H1 (cell line): ENCODE measurements around the gene RPTOR. TPM values are rescaled to one million over a fixed set of nuclear protein-coding genes. Genes with fewer than 3 reads are reported as not detected.

Source experiments
- CTCF ChIA-PET: fragments of 300-600 bp; sonication (Branson Sonifier 250); formaldehyde crosslinking; loops from one replicate; lab custom pipeline; 2021; ENCODE audit not compliant: partially characterized antibody; lab: Charles Lee
- POLR2A ChIA-PET: fragments of 300-600 bp; sonication (Branson Sonifier 250); formaldehyde crosslinking; loops from one replicate; lab custom pipeline; 2021; ENCODE audit warnings: inconsistent platforms; ENCODE audit not compliant: partially characterized antibody; lab: Charles Lee
- DNase-seq, 2 experiments: peaks; one replicate each; pipeline versions ENCODE4 v3.0.0 to v3.0.0-alpha.2; 2010 to 2022; ENCODE audit warnings: low spot score in 2 of 2, low read depth in 1 of 2, mixed read lengths in 1 of 2
- FAIRE-seq: peaks from 2 replicates; lab custom pipeline; 2011; peaks lifted over from hg19 to GRCh38; lab: Jason Lieb, UNC
- H2AFZ ChIP-seq: 2 replicates; pipeline ENCODE4 v1.8.1; 2012; ENCODE audit warnings: low read length, inconsistent platforms
- H2AK5ac ChIP-seq: 2 replicates; pipeline ENCODE4 v1.6.1; 2013; ENCODE audit warnings: low read depth, low read length
- H2BK120ac ChIP-seq: replicated peaks from 2 replicates; pipeline ENCODE3; 2013; ENCODE audit warnings: low read depth, low read length, inconsistent platforms
- H2BK12ac ChIP-seq: 2 replicates; pipeline ENCODE4 v1.6.1; 2013; ENCODE audit warnings: low read depth, low read length
- H2BK15ac ChIP-seq: 2 replicates; pipeline ENCODE4 v1.6.1; 2013; ENCODE audit warnings: low read length
- H2BK20ac ChIP-seq: 2 replicates; pipeline ENCODE4 v1.6.1; 2013; ENCODE audit warnings: low read length
- H2BK5ac ChIP-seq: 2 replicates; pipeline ENCODE4 v1.6.1; 2013; ENCODE audit warnings: low read depth, low read length
- H3K14ac ChIP-seq: 2 replicates; pipeline ENCODE4 v1.6.1; 2013; ENCODE audit warnings: inconsistent platforms; ENCODE audit not compliant: insufficient read length
- H3K18ac ChIP-seq: 2 replicates; pipeline ENCODE4 v1.6.1; 2013; ENCODE audit warnings: low read length; ENCODE audit errors: extremely low read depth
- H3K23ac ChIP-seq: 2 replicates; pipeline ENCODE4 v1.6.1; 2013; ENCODE audit warnings: inconsistent platforms; ENCODE audit not compliant: insufficient read length
- H3K23me2 ChIP-seq: 2 replicates; pipeline ENCODE4 v1.6.1; 2013; ENCODE audit warnings: low read depth, low read length
- H3K27ac ChIP-seq: 2 replicates; pipeline ENCODE4 v1.6.1; 2011; ENCODE audit warnings: low read depth, low read length, inconsistent platforms
- H3K27me3 ChIP-seq, 4 experiments: replicated peaks in 1 of 4; 1 replicate in 1 of 4; 2 replicates in 3 of 4; pipeline versions ENCODE4 v1.6.1 to v1.8.1; 2011 to 2013; ENCODE audit warnings: low read length in 3 of 4, mild to moderate bottlenecking in 3 of 4, inconsistent platforms in 2 of 4, mixed read lengths in 2 of 4, moderate library complexity in 1 of 4; ENCODE audit not compliant: control insufficient read depth in 3 of 4, insufficient read depth in 3 of 4; ENCODE audit errors: extremely low read depth in 1 of 4
- H3K36me3 ChIP-seq, 4 experiments: 2 replicates each; pipeline versions ENCODE4 v1.6.1 to v1.8.1; 2011 to 2013; ENCODE audit warnings: mild to moderate bottlenecking in 4 of 4, low read length in 3 of 4, moderate library complexity in 2 of 4, control low read depth in 1 of 4, inconsistent platforms in 1 of 4; ENCODE audit not compliant: insufficient read depth in 4 of 4, control insufficient read depth in 2 of 4
- H3K4ac ChIP-seq: replicated peaks from 2 replicates; pipeline ENCODE3; 2013; ENCODE audit warnings: low read length, low read depth, mixed read lengths, inconsistent platforms; ENCODE audit not compliant: insufficient read length
- H3K4me1 ChIP-seq, 4 experiments: replicated peaks in 1 of 4; 1 replicate in 1 of 4; 2 replicates in 3 of 4; pipeline versions ENCODE4 v1.6.1 to v1.8.1; 2011 to 2013; ENCODE audit warnings: low read length in 3 of 4, inconsistent platforms in 2 of 4, mixed read lengths in 1 of 4; ENCODE audit not compliant: insufficient read depth in 4 of 4, control insufficient read depth in 3 of 4
- H3K4me2 ChIP-seq, 2 experiments: 2 replicates each; pipeline versions ENCODE4 v1.6.1 to v1.8.1; 2011 to 2013; ENCODE audit warnings: low read depth in 2 of 2, low read length in 2 of 2, control low read depth in 1 of 2, inconsistent platforms in 1 of 2, mild to moderate bottlenecking in 1 of 2; ENCODE audit not compliant: insufficient read depth in 1 of 2
- H3K4me3 ChIP-seq, 4 experiments: fragments of 200-600, 300-600 bp in 1 of 4; sonication (generic), shearing (Covaris generic), sonication (Bioruptor Twin) in 1 of 4; 2 replicates each; pipeline versions ENCODE4 v1.5.1 to v1.8.1; 2011 to 2016; ENCODE audit warnings: low read length in 4 of 4, low read depth in 3 of 4, control low read depth in 2 of 4, inconsistent platforms in 2 of 4, mild to moderate bottlenecking in 2 of 4, mixed read lengths in 1 of 4, moderate library complexity in 1 of 4; ENCODE audit not compliant: insufficient read depth in 2 of 4; ENCODE audit errors: extremely low read depth in 1 of 4
- H3K56ac ChIP-seq: replicated peaks from 2 replicates; pipeline ENCODE3; 2013; ENCODE audit warnings: low read depth, mild to moderate bottlenecking, mixed read lengths, low read length, inconsistent platforms; ENCODE audit not compliant: insufficient read length
- H3K79me1 ChIP-seq: 2 replicates; pipeline ENCODE4 v1.6.1; 2013; ENCODE audit warnings: low read depth, low read length, control low read depth
- H3K79me2 ChIP-seq, 2 experiments: 2 replicates each; pipeline versions ENCODE4 v1.6.1 to v1.8.1; 2012 to 2013; ENCODE audit warnings: low read length in 2 of 2, mild to moderate bottlenecking in 2 of 2, inconsistent platforms in 1 of 2; ENCODE audit not compliant: insufficient read depth in 2 of 2, control insufficient read depth in 1 of 2
- H3K9ac ChIP-seq, 4 experiments: replicated peaks in 1 of 4; 1 replicate in 1 of 4; 2 replicates in 3 of 4; pipeline versions ENCODE4 v1.6.1 to v1.8.1; 2011 to 2013; ENCODE audit warnings: low read depth in 3 of 4, low read length in 3 of 4, control low read depth in 2 of 4, mild to moderate bottlenecking in 2 of 4, moderate library complexity in 2 of 4, inconsistent platforms in 1 of 4; ENCODE audit errors: extremely low read depth in 1 of 4
- H3K9me3 ChIP-seq, 2 experiments: 2 replicates each; pipeline versions ENCODE4 v1.6.1 to v1.8.1; 2012 to 2013; ENCODE audit warnings: mild to moderate bottlenecking in 2 of 2, moderate library complexity in 2 of 2, control low read depth in 1 of 2, inconsistent platforms in 1 of 2, low read depth in 1 of 2, low read length in 1 of 2, mixed read lengths in 1 of 2; ENCODE audit not compliant: insufficient read depth in 2 of 2
- H4K20me1 ChIP-seq, 2 experiments: replicated peaks in 1 of 2; 2 replicates each; pipeline versions ENCODE3 to v1.8.1; 2011 to 2013; ENCODE audit warnings: inconsistent platforms in 2 of 2, low read length in 2 of 2, mild to moderate bottlenecking in 1 of 2; ENCODE audit not compliant: insufficient read depth in 2 of 2, control insufficient read depth in 1 of 2
- H4K5ac ChIP-seq: 2 replicates; pipeline ENCODE4 v1.6.1; 2013; ENCODE audit warnings: low read length, low read depth, mixed read lengths, inconsistent platforms; ENCODE audit not compliant: insufficient read length
- H4K8ac ChIP-seq: 2 replicates; pipeline ENCODE4 v1.8.0; 2013; ENCODE audit warnings: mild to moderate bottlenecking, moderate library complexity, low read length, inconsistent platforms; ENCODE audit not compliant: insufficient read depth; ENCODE audit errors: extremely low read depth
- H4K91ac ChIP-seq: replicated peaks from 2 replicates; pipeline ENCODE3; 2013; ENCODE audit warnings: low read length, mixed read lengths, inconsistent platforms; ENCODE audit not compliant: insufficient read length
- BRCA1 ChIP-seq: IDR thresholded peaks from 2 replicates; pipeline ENCODE4 v1.6.1; 2012; ENCODE audit warnings: low read depth, low read length, improper control_type of control experiment
- CBX5 ChIP-seq: fragments of 300-800, 300-1000 bp; sonication (generic); IDR thresholded peaks from 2 replicates; pipeline ENCODE4 v1.7.1; 2016; ENCODE audit warnings: antibody characterized with exemption, low read length, low read depth
- CHD1 ChIP-seq: IDR thresholded peaks from 2 replicates; pipeline ENCODE4 v1.6.1; 2012; ENCODE audit warnings: low read depth, low read length, improper control_type of control experiment
- CTBP2 ChIP-seq: IDR thresholded peaks from 2 replicates; pipeline ENCODE4 v1.7.0; 2011; ENCODE audit warnings: borderline replicate concordance, mild to moderate bottlenecking, moderate library complexity, mixed read lengths, low read length; ENCODE audit not compliant: insufficient read depth, insufficient read length
- KDM1A ChIP-seq: fragments of 200-600, 300-600 bp; sonication (generic); IDR thresholded peaks from 2 replicates; pipeline ENCODE4 v1.7.1; 2016; ENCODE audit warnings: mild to moderate bottlenecking, low read length, borderline replicate concordance
- MAX ChIP-seq: IDR thresholded peaks from 2 replicates; pipeline ENCODE4 v1.6.1; 2012; ENCODE audit warnings: inconsistent platforms
- PHF8 ChIP-seq: fragments of 200-600 bp; sonication (generic); conservative IDR thresholded peaks from 2 replicates; pipeline ENCODE4 v1.7.1; 2012; ENCODE audit warnings: low read depth, mild to moderate bottlenecking, inconsistent platforms, low read length, moderate library complexity
- POLR2A ChIP-seq, 2 experiments: IDR thresholded peaks; 1 replicate in 1 of 2; 2 replicates in 1 of 2; pipeline ENCODE4 v1.6.1; 2011; ENCODE audit warnings: low read depth in 2 of 2, low read length in 2 of 2, mild to moderate bottlenecking in 2 of 2; ENCODE audit errors: control extremely low read depth in 1 of 2
- POLR2AphosphoS5 ChIP-seq: IDR thresholded peaks from 2 replicates; pipeline ENCODE4 v1.6.1; 2011; ENCODE audit warnings: low read depth, low read length
- RAD21 ChIP-seq, 2 experiments: IDR thresholded peaks in 1 of 2; conservative IDR thresholded peaks in 1 of 2; 2 replicates each; pipeline ENCODE4 v1.6.1; 2011; ENCODE audit warnings: low read depth in 2 of 2, low read length in 2 of 2, improper control_type of control experiment in 1 of 2, inconsistent platforms in 1 of 2, mild to moderate bottlenecking in 1 of 2, moderate library complexity in 1 of 2
- RBBP5 ChIP-seq: IDR thresholded peaks from 2 replicates; pipeline ENCODE4 v1.7.1; 2012; ENCODE audit warnings: low read depth, mild to moderate bottlenecking, inconsistent platforms, low read length, moderate library complexity, borderline replicate concordance
- RFX5 ChIP-seq: IDR thresholded peaks from 2 replicates; pipeline ENCODE4 v1.6.1; 2011; ENCODE audit warnings: low read depth, low read length, improper control_type of control experiment, borderline replicate concordance
- TEAD4 ChIP-seq: IDR thresholded peaks from 2 replicates; pipeline ENCODE4 v1.6.1; 2012; ENCODE audit warnings: low read depth, low read length, inconsistent platforms, mixed read lengths
- WGBS, 2 experiments: shearing (Covaris generic) in 1 of 2; methylation state at CpG; one replicate each; pipeline versions ENCODE4 v1.1.6 to v1.1.7; 2013 to 2015; ENCODE audit warnings: low lambda C conversion rate in 2 of 2, mixed read lengths in 2 of 2, inconsistent platforms in 1 of 2, low coverage in 1 of 2, missing lambda C conversion rate in 1 of 2; ENCODE audit not compliant: insufficient replicate concordance in 2 of 2, insufficient coverage in 1 of 2, insufficient read length in 1 of 2; ENCODE audit errors: extremely low coverage in 1 of 2, missing lambda C conversion rate in 1 of 2; 5-methylcytosine and 5-hydroxymethylcytosine counted together
- polyA plus RNA-seq, 7 experiments: library from polyadenylated mRNA; depleted of rRNA in 3 of 7; stranded (reverse) in 5 of 7; unstranded in 2 of 7; fragments of >200 nt in 5 of 7; fragments of 200-250 nt in 2 of 7; gene quantifications; 1 replicate in 5 of 7; 2 replicates in 1 of 7; 4 replicates in 1 of 7; pipeline versions ENCODE4 v1.2.1 to v1.2.3, GENCODE V29; 2011 to 2013; ENCODE audit warnings: missing spikeins in 2 of 7, mixed read lengths in 2 of 7
- total RNA-seq: library from RNA; stranded (reverse); fragmentation: NEBNext Ultra II Directional; extraction: Animal tissue kit (Norgen Biotek cat#: 25700); gene quantifications from 2 replicates; pipeline ENCODE4 v1.2.1, GENCODE V29; 2021

Gene RPTOR
- total and polyA plus RNA-seq, 2 of the 8 experiments (the other 6 are each of a cell fraction or from before 2014, with no cell fraction given), result 6.9 to 28.7 TPM

- DNase-seq (no peak), FAIRE-seq (no peak)
- WGBS, 2 experiments, result 92% methylated on average over 9 of the region's 9 CpGs; no CpG with 5 or more reads in 1 of the 2 experiments
- no peak overlapping the region for H2AK5ac ChIP-seq
- no peak overlapping the region for H2BK5ac ChIP-seq
- ChIA-PET POLR2A (no interaction called here), CTCF (no interaction called here)
- no peak overlapping the region for H3K4me3 ChIP-seq
- H3K4me1 ChIP-seq, result peaks cover 0 to 2% (median 1%) of the 10 kb centered on the region in 4 experiments; a peak in 2 of 7 replicates
- H2BK20ac ChIP-seq, result no peak overlapping the region
- no peak overlapping the region for H3K4ac ChIP-seq
- no peak overlapping the region for H3K14ac ChIP-seq
- no peak overlapping the region for H3K9ac ChIP-seq
- no peaks in the 10 kb centered on the region for H3K23me2 ChIP-seq
- H2BK12ac ChIP-seq, result no peak overlapping the region
- no peak overlapping the region for H3K56ac ChIP-seq
- H3K4me2 ChIP-seq, result no peak overlapping the region
- H2AFZ ChIP-seq, result no peak overlapping the region
- no peaks in the 10 kb centered on the region for H3K9me3 ChIP-seq
- H3K23ac ChIP-seq, result no peak overlapping the region
- H4K5ac ChIP-seq, result no peak overlapping the region
- H3K79me2 ChIP-seq, result peaks cover 4 to 62% of the 10 kb centered on the region in 2 experiments
- no peak overlapping the region for H3K18ac ChIP-seq
- H4K8ac ChIP-seq, result no peak overlapping the region
- H3K27me3 ChIP-seq, result no peaks in the 10 kb centered on the region
- H3K36me3 ChIP-seq, result no peaks in the 10 kb centered on the region
- no peak overlapping the region for H3K27ac ChIP-seq
- H2BK15ac ChIP-seq, result no peak overlapping the region
- peaks cover 16% of the 10 kb centered on the region for H3K79me1 ChIP-seq
- H2BK120ac ChIP-seq, result no peak overlapping the region
- H4K91ac ChIP-seq, result no peak overlapping the region
- peaks cover 2 to 10% of the 10 kb centered on the region in 2 experiments for H4K20me1 ChIP-seq
- no peak for TF ChIP-seq POLR2A (IDR thresholded peaks at IDR 0.05; ENCODE audit: control extremely low read depth in 1 of 2, low read depth in 2 of 2, low read length in 2 of 2)
- TF ChIP-seq POLR2AphosphoS5, result no peak
- TF ChIP-seq PHF8, result no peak
- TF ChIP-seq RFX5, result no peak
- TF ChIP-seq KDM1A, result no peak
- no peak for TF ChIP-seq RAD21 (IDR thresholded peaks at IDR 0.05 in 1 of 2, conservative IDR thresholded peaks at IDR 0.05 in 1 of 2; ENCODE audit: low read depth in 2 of 2, low read length in 2 of 2)
- no peak for TF ChIP-seq MAX
- no peak for TF ChIP-seq CTBP2
- TF ChIP-seq RBBP5, result no peak
- TF ChIP-seq TEAD4, result no peak
- no peak for TF ChIP-seq CBX5
- TF ChIP-seq CHD1, result no peak
- no peak for TF ChIP-seq BRCA1
Observed at GRCh38 chr17:80588702-80589383, 44.2 kb downstream of the RPTOR start.
